Endodermal cell (in vitro differentiated cells): Measurements from ENCODE around the gene DIPK1A. TPM values are rescaled to one million over a fixed set of nuclear protein-coding genes. Genes with fewer than 3 reads are reported as not detected.
"Not testable (repeated sequence)": the region's sequence is repeated elsewhere in the genome, so short reads cannot be mapped to it uniquely, and the experiment has no call there.

Experiments
- DNase-seq: peaks from one replicate; pipeline ENCODE4 v3.0.0-alpha.2; 2017
- H3K27ac ChIP-seq: 2 replicates; pipeline ENCODE4 v1.5.1; 2013; ENCODE audit warnings: mild to moderate bottlenecking, low read depth, low read length, moderate library complexity
- H3K27me3 ChIP-seq: 2 replicates; pipeline ENCODE4 v1.6.1; 2013; ENCODE audit warnings: mild to moderate bottlenecking, low read length, moderate library complexity; ENCODE audit not compliant: insufficient read depth, control insufficient read depth, poor library complexity, severe bottlenecking
- H3K36me3 ChIP-seq: 2 replicates; pipeline ENCODE4 v1.7.0; 2013; ENCODE audit warnings: mild to moderate bottlenecking, low read length, moderate library complexity; ENCODE audit not compliant: control insufficient read depth, insufficient read depth
- H3K4me1 ChIP-seq: one replicate; pipeline ENCODE4 v1.7.0; 2013; ENCODE audit warnings: low read length; ENCODE audit not compliant: control insufficient read depth, insufficient read depth
- H3K4me3 ChIP-seq: 2 replicates; pipeline ENCODE4 v1.5.1; 2013; ENCODE audit warnings: mild to moderate bottlenecking, low read length, moderate library complexity
- H3K9ac ChIP-seq: 2 replicates; pipeline ENCODE4 v1.6.1; 2013; ENCODE audit warnings: mild to moderate bottlenecking, low read length, moderate library complexity; ENCODE audit not compliant: poor library complexity, severe bottlenecking; ENCODE audit errors: extremely low read depth
- H3K9me3 ChIP-seq: 2 replicates; pipeline ENCODE4 v1.6.1; 2013; ENCODE audit warnings: mild to moderate bottlenecking, low read length, moderate library complexity; ENCODE audit not compliant: control insufficient read depth
- H3K27ac Mint-ChIP-seq: 2 replicates; pipeline ENCODE4 v1.8.0; 2020; ENCODE audit warnings: mixed read lengths
- H3K27me3 Mint-ChIP-seq: 2 replicates; pipeline ENCODE4 v1.8.0; 2021; ENCODE audit warnings: mild to moderate bottlenecking, mixed read lengths; ENCODE audit not compliant: insufficient read depth
- H3K36me3 Mint-ChIP-seq: 2 replicates; pipeline ENCODE4 v1.8.0; 2020; ENCODE audit warnings: low read depth, mixed read lengths
- H3K4me1 Mint-ChIP-seq: 2 replicates; pipeline ENCODE4 v1.8.0; 2020; ENCODE audit warnings: mixed read lengths
- H3K4me3 Mint-ChIP-seq: 2 replicates; pipeline ENCODE4 v1.8.0; 2020; ENCODE audit warnings: mild to moderate bottlenecking, moderate library complexity, mixed read lengths
- H3K9me3 Mint-ChIP-seq: 2 replicates; pipeline ENCODE4 v1.8.0; 2020; ENCODE audit warnings: mild to moderate bottlenecking, mixed read lengths
- CTCF ChIP-seq: fragments of 200-600 bp; sonication (generic); conservative IDR thresholded peaks from 2 replicates; pipeline ENCODE4 v1.5.0; 2021; ENCODE audit warnings: antibody characterized with exemption, mild to moderate bottlenecking
- WGBS, 2 experiments: methylation state at CpG; one replicate each; pipeline versions ENCODE4 v1.1.5 to v1.1.7; 2013; ENCODE audit warnings: missing lambda C conversion rate in 2 of 2, mixed read lengths in 1 of 2; ENCODE audit not compliant: insufficient coverage in 1 of 2, insufficient read length in 1 of 2; 5-methylcytosine and 5-hydroxymethylcytosine counted together
- total RNA-seq, 2 donors: library from RNA; stranded (reverse); fragmentation: NEBNext Ultra II Directional in 1 of 2; extraction: Animal tissue kit (Norgen Biotek cat#: 25700) in 1 of 2; gene quantifications; 2 replicates in 1 of 2; 3 replicates in 1 of 2; pipeline ENCODE4 v1.2.1, GENCODE V29; 2021

DIPK1A gene
- total RNA-seq, 2 donors from 2014 or later = 4.0 to 6.6 TPM

GRCh38 chr1:92975551-92976232 lies 14.4 kb upstream of the DIPK1A start:
- Mint-ChIP-seq H3K4me1 (peaks cover 5% of the 10 kb centered on the region), H3K4me3 (no peak overlapping the region)

GRCh38 chr1:92974112-92974511 lies 12.8 kb upstream of the DIPK1A start:
- not testable (repeated sequence) for H3K27me3 Mint-ChIP-seq, H3K4me1 ChIP-seq, DNase-seq, H3K9me3 Mint-ChIP-seq, H3K36me3 ChIP-seq, H3K9ac ChIP-seq, H3K4me1 Mint-ChIP-seq, H3K27me3 ChIP-seq, H3K36me3 Mint-ChIP-seq, H3K4me3 Mint-ChIP-seq, H3K27ac Mint-ChIP-seq, H3K9me3 ChIP-seq, H3K27ac ChIP-seq, H3K4me3 ChIP-seq
- WGBS, 2 experiments = 92% methylated on average over 2 to 5 of the region's 5 CpGs

More at GRCh38 chr1:92975551-92976232, 14.4 kb upstream of the DIPK1A start:
- Mint-ChIP-seq H3K27ac (no peak overlapping the region), H3K9me3 (no peaks in the 10 kb centered on the region), H3K27me3 (peaks cover 4% of the 10 kb centered on the region), H3K36me3 (no peaks in the 10 kb centered on the region)
- WGBS, 2 experiments = 86 to 96% methylated on average over 6 to 7 of the region's 7 CpGs
- no peak overlapping the region for H3K27ac ChIP-seq
- DNase-seq = no peak
- H3K36me3 ChIP-seq = no peaks in the 10 kb centered on the region
- no peak overlapping the region for H3K4me3 ChIP-seq
- H3K4me1 ChIP-seq = no peaks in the 10 kb centered on the region
- TF ChIP-seq CTCF = no peak
- H3K9ac ChIP-seq = no peak overlapping the region
- no peaks in the 10 kb centered on the region for H3K27me3 ChIP-seq
- no peaks in the 10 kb centered on the region for H3K9me3 ChIP-seq

GRCh38 chr1:92973203-92973897 lies 12.1 kb upstream of the DIPK1A start:
- DNase-seq = no peak
- Histone ChIP-seq H3K36me3 (no peaks in the 10 kb centered on the region), H3K9ac (no peak overlapping the region), H3K4me1 (no peaks in the 10 kb centered on the region), H3K4me3 (no peak overlapping the region), H3K27ac (no peak overlapping the region), H3K9me3 (no peaks in the 10 kb centered on the region), H3K27me3 (no peaks in the 10 kb centered on the region)
- Mint-ChIP-seq H3K36me3 (no peaks in the 10 kb centered on the region), H3K4me1 (peaks cover 7% of the 10 kb centered on the region), H3K4me3 (no peak overlapping the region), H3K27me3 (peaks cover 4% of the 10 kb centered on the region), H3K27ac (no peak overlapping the region), H3K9me3 (no peaks in the 10 kb centered on the region)
- WGBS, 2 experiments = 94 to 95% methylated on average over 4 to 6 of the region's 6 CpGs
- TF ChIP-seq CTCF = no peak
